WTC11 (cell line): ENCODE results near the gene ZNF205.

Experiments used
- CBFB ChIP-seq: sonication (generic); formaldehyde crosslinking; IDR thresholded peaks from 2 replicates; pipeline ENCODE4 v1.8.1; 2022; ENCODE audit warnings: mild to moderate bottlenecking, low read depth, missing genetic modification reagents
- CTCF ChIP-seq: fragments of 200-600 bp; IDR thresholded peaks from 2 replicates; pipeline ENCODE4 v1.8.0; 2022; ENCODE audit warnings: antibody characterized with exemption
- USF2 ChIP-seq: sonication (generic); formaldehyde crosslinking; IDR thresholded peaks from 2 replicates; pipeline ENCODE4 v1.8.1; 2023; ENCODE audit warnings: mild to moderate bottlenecking, missing genetic modification reagents, moderate library complexity
- TF ChIP-seq, protein P1 (sequence below): sonication (generic); formaldehyde crosslinking; IDR thresholded peaks from 2 replicates; pipeline ENCODE4 v1.8.0; 2022; ENCODE audit warnings: mild to moderate bottlenecking, missing genetic modification reagents

DNA sequence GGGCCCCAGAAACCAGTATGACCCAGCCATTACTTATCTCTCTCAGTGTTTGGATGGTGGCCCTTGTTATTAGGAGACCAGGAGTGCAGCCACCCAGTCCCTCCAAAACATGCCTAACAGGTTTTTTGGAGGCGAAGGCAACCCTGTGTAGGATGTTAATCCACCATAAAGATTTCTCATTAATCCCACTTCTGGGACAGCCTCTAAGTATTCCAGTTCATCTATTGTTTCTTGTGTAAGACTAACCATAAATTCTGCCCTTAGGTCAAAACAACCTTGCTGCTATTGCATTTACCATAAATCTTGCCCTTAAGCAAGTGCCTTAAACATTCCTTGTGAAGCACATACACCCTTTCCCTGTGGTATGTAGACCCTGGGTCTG is 54.1 kb downstream of the ZNF205 start:
- TF ChIP-seq USF2 (CRISPR knock-in tag) (no peak), CTCF (no peak), CBFB (CRISPR knock-in tag) (no peak)
- TF ChIP-seq, protein P1, sequence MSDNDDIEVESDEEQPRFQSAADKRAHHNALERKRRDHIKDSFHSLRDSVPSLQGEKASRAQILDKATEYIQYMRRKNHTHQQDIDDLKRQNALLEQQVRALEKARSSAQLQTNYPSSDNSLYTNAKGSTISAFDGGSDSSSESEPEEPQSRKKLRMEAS (CRISPR knock-in tag) = no peak
